ENCODE measurements around the gene CBX5.
"Not testable (repeated sequence)": the region's sequence is repeated elsewhere in the genome, so short reads cannot be mapped to it uniquely, and the experiment has no call there.

Gene CBX5

GRCh38 chr12:54185297-54185696 is 94.6 kb downstream of the CBX5 start:
- H3K9me3 ChIP-seq (ENCODE audit: control extremely low read depth in 1 of 5, control insufficient read depth in 4 of 5, insufficient read depth in 2 of 5, low read depth in 1 of 5, low read length in 4 of 5); H3K27ac ChIP-seq (ENCODE audit: insufficient read depth in 1 of 2, low read depth in 1 of 2, low read length in 2 of 2, poor library complexity in 1 of 2, severe bottlenecking in 2 of 2); POLR2A ChIA-PET; H3K27me3 ChIP-seq (replicated peaks in 2 of 5; ENCODE audit: control insufficient read depth in 4 of 5, insufficient read depth in 5 of 5, low read length in 4 of 5); H3K4me3 ChIP-seq (ENCODE audit: control insufficient read depth in 1 of 7, extremely low read depth in 1 of 7, insufficient read depth in 4 of 7, low read depth in 2 of 7, low read length in 6 of 7); H3K4me1 ChIP-seq (ENCODE audit: control extremely low read depth in 1 of 4, control insufficient read depth in 4 of 4, insufficient read depth in 4 of 4, low read length in 3 of 4); DNase-seq: not testable (repeated sequence)
- WGBS (ENCODE audit: insufficient coverage), result 98% methylated on average over 5 of the region's 9 CpGs
- CTCF ChIA-PET, result interaction anchor here (0.7 to 2.0 kb wide), 6 partner anchors 12 to 212 kb away, joined by 3 to 5 read pairs (median 3); partner anchors contain the start of gene HOXC11
- H3K36me3 ChIP-seq (ENCODE audit: control insufficient read depth in 4 of 4, insufficient read depth in 4 of 4, low read length in 3 of 4), result peaks cover 0 to 16% (median 7%) of the 10 kb centered on the region in 4 experiments

DNA sequence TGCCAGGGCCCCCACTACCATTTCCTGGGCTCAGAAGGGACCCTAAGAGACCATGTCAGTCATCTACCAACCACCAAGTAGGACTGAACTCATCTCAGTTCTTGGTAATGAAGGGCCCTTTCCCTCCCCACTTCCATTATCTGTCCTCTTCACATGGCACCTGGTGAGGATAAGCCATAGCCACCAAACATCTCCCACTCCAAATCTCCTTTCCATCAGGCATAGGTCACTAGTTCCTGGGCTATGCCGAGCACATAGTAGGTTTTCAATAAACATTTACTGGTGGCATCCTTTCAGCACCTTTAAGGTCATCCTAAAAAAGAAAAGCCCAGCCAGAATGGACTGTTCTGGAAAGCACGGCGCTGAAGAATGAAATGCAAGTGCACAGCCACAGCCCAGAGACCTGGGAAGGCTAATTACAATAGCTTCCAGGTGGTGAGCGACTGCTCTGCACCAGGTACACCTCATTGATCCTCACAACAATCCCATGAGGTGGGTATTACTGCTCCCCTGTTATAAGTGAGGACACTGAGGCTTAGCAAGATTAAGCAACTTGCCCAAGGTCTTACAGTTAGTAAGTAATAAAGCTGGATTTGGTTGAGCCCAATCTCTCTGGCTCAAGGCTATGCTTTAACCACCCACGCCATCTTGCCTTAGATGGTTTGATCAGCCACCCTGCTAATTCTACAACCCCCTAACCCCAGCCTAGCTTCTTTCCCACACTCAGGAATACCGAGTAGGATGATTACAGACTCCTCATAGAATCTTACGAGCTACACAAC is 95.7 kb downstream of the CBX5 start:
- Histone ChIP-seq H3K27ac (ENCODE audit: insufficient read depth in 1 of 2, low read depth in 1 of 2, low read length in 2 of 2, poor library complexity in 1 of 2, severe bottlenecking in 2 of 2) (no peak overlapping the region), H3K27me3 (replicated peaks in 2 of 5; ENCODE audit: control insufficient read depth in 4 of 5, insufficient read depth in 5 of 5, low read length in 4 of 5) (no peaks in the 10 kb centered on the region), H3K4me1 (ENCODE audit: control extremely low read depth in 1 of 4, control insufficient read depth in 4 of 4, insufficient read depth in 4 of 4, low read length in 3 of 4) (no peaks in the 10 kb centered on the region), H3K4me3 (ENCODE audit: control insufficient read depth in 1 of 7, extremely low read depth in 1 of 7, insufficient read depth in 4 of 7, low read depth in 2 of 7, low read length in 6 of 7) (no peak overlapping the region), H3K9me3 (ENCODE audit: control extremely low read depth in 1 of 5, control insufficient read depth in 4 of 5, insufficient read depth in 2 of 5, low read depth in 1 of 5, low read length in 4 of 5) (no peaks in the 10 kb centered on the region), H3K36me3 (ENCODE audit: control insufficient read depth in 4 of 4, insufficient read depth in 4 of 4, low read length in 3 of 4) (peaks cover 0 to 16% (median 7%) of the 10 kb centered on the region in 4 experiments)
- no peak for DNase-seq
- ChIA-PET CTCF (interaction anchor here (1.2 to 2.0 kb wide), 4 partner anchors 15 to 46 kb away, joined by 3 to 5 read pairs (median 3); no protein-coding TSS in a partner anchor), POLR2A (no interaction called here)
- 97% methylated on average over 5 of the region's 7 CpGs for WGBS (ENCODE audit: insufficient coverage)

- DNase-seq, result no peak
- CTCF ChIA-PET, result no interaction called here
- POLR2A ChIA-PET, result no interaction called here
- Histone ChIP-seq H3K27ac (ENCODE audit: insufficient read depth in 1 of 2, low read depth in 1 of 2, low read length in 2 of 2, poor library complexity in 1 of 2, severe bottlenecking in 2 of 2) (no peak overlapping the region), H3K4me1 (ENCODE audit: control extremely low read depth in 1 of 4, control insufficient read depth in 4 of 4, insufficient read depth in 4 of 4, low read length in 3 of 4) (no peaks in the 10 kb centered on the region), H3K9me3 (ENCODE audit: control extremely low read depth in 1 of 5, control insufficient read depth in 4 of 5, insufficient read depth in 2 of 5, low read depth in 1 of 5, low read length in 4 of 5) (no peaks in the 10 kb centered on the region), H3K4me3 (ENCODE audit: control insufficient read depth in 1 of 7, extremely low read depth in 1 of 7, insufficient read depth in 4 of 7, low read depth in 2 of 7, low read length in 6 of 7) (no peak overlapping the region), H3K36me3 (ENCODE audit: control insufficient read depth in 4 of 4, insufficient read depth in 4 of 4, low read length in 3 of 4) (peaks cover 0 to 16% (median 7%) of the 10 kb centered on the region in 4 experiments), H3K27me3 (replicated peaks in 2 of 5; ENCODE audit: control insufficient read depth in 4 of 5, insufficient read depth in 5 of 5, low read length in 4 of 5) (peaks cover 0 to 4% (median under 1%) of the 10 kb centered on the region in 5 experiments)
- 100% methylated on average over 2 of the region's 5 CpGs for WGBS (ENCODE audit: insufficient coverage)
These were observed 96.9 kb downstream of the CBX5 start for GRCh38 chr12:54182981-54183380.

- POLR2A ChIA-PET, result no interaction called here
- Histone ChIP-seq H3K27me3 (replicated peaks in 2 of 5; ENCODE audit: control insufficient read depth in 4 of 5, insufficient read depth in 5 of 5, low read length in 4 of 5) (peaks cover 0 to 13% (median 2%) of the 10 kb centered on the region in 5 experiments), H3K27ac (ENCODE audit: insufficient read depth in 1 of 2, low read depth in 1 of 2, low read length in 2 of 2, poor library complexity in 1 of 2, severe bottlenecking in 2 of 2) (no peak overlapping the region), H3K36me3 (ENCODE audit: control insufficient read depth in 4 of 4, insufficient read depth in 4 of 4, low read length in 3 of 4) (peaks cover 0 to 16% (median 7%) of the 10 kb centered on the region in 4 experiments), H3K4me3 (ENCODE audit: control insufficient read depth in 1 of 7, extremely low read depth in 1 of 7, insufficient read depth in 4 of 7, low read depth in 2 of 7, low read length in 6 of 7) (no peak overlapping the region), H3K4me1 (ENCODE audit: control extremely low read depth in 1 of 4, control insufficient read depth in 4 of 4, insufficient read depth in 4 of 4, low read length in 3 of 4) (no peaks in the 10 kb centered on the region), H3K9me3 (ENCODE audit: control extremely low read depth in 1 of 5, control insufficient read depth in 4 of 5, insufficient read depth in 2 of 5, low read depth in 1 of 5, low read length in 4 of 5) (no peaks in the 10 kb centered on the region)
- CTCF ChIA-PET, result no interaction called here
- WGBS (ENCODE audit: insufficient coverage), result 100% methylated on average over 3 of the region's 11 CpGs
- DNase-seq, result no peak
These were observed 97.8 kb downstream of the CBX5 start for GRCh38 chr12:54182086-54182485.
